HL-60/S4 (cell line): ENCODE data around the gene ZNF256.

Source experiments
- in situ Hi-C: fragments of 300-500 bp; cut with MboI; formaldehyde crosslinking; loops from 2 replicates; pipeline ENCODE4 v1.14.3; 2022; ENCODE audit warnings: low sequenced_read_pairs

The ZNF256 gene

DNA sequence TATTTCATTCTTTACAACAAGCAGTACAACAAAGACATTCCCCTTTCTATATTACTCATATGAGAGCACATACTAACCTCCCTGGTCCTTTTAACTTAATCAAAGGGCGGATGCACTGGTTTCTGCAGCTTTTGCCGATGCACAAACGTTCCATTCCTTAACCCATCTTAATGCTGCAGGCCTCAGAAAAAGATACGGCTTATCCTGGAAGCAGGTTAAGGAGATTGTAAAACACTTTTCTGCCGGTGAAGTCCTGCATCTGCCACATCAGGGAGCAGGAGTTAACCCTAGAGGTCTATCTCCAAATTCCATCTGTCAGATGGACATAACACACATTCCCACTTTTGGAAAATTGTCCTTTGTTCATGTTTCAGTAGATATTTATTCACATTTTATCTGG is 47.2 kb downstream of the ZNF256 start:
- in situ Hi-C loops, result no loop called here
